ENCODE data around the gene MEOX1.

DNA sequence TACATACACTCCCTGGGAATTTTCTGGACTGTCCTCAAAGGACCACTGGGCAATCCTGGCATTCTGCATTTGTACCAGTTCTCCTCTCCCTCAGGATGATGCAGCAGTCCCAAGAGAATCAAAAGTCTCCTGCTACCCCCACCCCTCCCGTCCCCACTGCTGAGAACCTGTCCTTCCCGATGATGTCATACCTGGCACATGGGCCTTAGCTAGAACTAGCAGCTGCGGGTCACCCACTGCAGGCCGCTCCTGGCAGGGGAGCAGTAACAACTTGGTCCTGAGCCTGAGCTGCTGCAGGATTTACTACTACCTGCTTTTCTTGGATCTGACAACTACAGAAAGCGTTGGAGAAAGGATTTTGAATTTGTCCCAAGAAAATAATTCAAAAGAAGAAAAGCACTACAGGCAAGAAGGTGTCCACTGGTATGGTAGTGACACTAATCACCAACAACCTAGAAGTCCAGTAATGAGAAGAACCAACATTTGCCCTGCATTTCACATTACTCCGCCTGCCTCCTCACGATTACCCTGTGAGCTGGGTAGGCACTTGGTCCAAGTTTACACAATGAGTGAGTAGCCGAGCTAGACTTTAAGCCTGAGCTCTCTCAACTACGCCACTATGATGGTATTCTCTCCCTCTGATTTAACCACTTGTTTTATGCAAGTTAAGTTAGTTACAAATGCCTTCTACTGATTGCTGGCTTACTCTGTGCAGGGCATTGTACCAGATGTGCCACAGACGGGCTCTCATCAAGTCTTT lies 60.3 kb downstream of the MEOX1 start:
- TF ChIP-seq, protein P1, sequence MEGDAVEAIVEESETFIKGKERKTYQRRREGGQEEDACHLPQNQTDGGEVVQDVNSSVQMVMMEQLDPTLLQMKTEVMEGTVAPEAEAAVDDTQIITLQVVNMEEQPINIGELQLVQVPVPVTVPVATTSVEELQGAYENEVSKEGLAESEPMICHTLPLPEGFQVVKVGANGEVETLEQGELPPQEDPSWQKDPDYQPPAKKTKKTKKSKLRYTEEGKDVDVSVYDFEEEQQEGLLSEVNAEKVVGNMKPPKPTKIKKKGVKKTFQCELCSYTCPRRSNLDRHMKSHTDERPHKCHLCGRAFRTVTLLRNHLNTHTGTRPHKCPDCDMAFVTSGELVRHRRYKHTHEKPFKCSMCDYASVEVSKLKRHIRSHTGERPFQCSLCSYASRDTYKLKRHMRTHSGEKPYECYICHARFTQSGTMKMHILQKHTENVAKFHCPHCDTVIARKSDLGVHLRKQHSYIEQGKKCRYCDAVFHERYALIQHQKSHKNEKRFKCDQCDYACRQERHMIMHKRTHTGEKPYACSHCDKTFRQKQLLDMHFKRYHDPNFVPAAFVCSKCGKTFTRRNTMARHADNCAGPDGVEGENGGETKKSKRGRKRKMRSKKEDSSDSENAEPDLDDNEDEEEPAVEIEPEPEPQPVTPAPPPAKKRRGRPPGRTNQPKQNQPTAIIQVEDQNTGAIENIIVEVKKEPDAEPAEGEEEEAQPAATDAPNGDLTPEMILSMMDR (IDR thresholded peaks at IDR 0.05) = no peak
- TF ChIP-seq POLR2A (IDR thresholded peaks at IDR 0.05; ENCODE audit: low read depth) (no peak), POLR2AphosphoS5 (IDR thresholded peaks at IDR 0.05) (no peak)
